Fibroblast of skin of scalp (primary cell): Measurements from ENCODE around the gene PNLIPRP3.

Experiments
- DNase-seq: peaks from one replicate; pipeline ENCODE4 v3.0.0-alpha.2; 2013

Gene PNLIPRP3

DNA sequence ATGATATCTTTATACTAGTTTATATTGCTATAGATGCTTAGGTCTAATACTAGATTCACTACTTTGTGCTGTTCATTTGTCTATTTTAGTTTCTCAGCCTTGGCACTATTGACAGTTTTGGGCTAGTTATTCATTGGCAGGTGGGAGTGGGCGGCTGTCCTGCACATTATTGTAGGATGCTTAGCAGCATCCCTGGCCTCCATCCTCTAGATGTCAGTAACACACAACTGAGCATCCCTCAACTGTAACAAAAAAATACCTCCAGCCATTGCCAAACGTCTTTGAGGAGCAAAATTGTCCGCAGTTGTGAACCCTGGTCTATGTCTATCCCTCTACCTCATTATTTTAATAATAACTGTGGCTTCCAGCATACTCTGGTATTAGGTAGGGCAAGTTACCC lies 83.7 kb downstream of the PNLIPRP3 start:
- no peak for DNase-seq

DNA sequence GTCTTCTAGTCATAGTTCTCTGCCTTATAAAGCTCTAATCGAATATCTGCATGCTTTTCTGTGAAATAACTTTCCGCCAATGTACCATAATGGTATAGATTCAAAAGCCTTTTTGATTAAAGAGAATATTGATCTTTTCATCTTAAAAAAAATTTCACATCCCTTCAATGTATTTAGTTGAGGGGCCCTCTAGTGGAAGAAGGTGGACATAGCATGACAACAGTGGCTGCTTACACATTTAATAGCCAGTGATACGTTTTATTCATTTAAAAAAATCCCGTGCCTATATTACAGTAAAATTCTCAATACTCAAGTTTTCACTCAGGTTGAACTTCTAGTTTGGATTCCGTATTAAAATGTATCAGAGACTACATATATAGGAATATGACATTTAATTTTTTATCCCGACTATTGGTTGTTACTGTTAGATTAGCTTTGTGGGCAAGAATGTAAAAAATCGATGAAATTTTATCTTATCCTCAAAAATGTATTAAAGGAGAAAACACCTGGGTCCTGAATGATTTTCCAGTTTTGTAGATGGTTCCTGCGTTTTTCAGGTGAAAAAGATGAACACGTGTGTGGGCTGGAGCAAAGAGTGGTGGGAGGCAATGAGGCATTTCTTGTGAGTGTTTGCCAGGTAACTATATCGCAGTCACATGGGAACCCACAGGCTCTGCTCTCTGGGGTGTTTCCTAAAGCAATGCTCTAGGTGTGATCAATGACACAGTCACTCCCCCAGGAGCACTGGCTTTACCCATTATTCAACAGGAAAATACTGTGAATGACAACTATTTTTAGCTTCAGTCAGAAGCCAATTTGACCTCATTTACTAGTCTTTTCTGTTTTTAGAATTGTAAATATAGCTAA lies 94.0 kb downstream of the PNLIPRP3 start:
- DNase-seq: peak; percentile 26

DNA sequence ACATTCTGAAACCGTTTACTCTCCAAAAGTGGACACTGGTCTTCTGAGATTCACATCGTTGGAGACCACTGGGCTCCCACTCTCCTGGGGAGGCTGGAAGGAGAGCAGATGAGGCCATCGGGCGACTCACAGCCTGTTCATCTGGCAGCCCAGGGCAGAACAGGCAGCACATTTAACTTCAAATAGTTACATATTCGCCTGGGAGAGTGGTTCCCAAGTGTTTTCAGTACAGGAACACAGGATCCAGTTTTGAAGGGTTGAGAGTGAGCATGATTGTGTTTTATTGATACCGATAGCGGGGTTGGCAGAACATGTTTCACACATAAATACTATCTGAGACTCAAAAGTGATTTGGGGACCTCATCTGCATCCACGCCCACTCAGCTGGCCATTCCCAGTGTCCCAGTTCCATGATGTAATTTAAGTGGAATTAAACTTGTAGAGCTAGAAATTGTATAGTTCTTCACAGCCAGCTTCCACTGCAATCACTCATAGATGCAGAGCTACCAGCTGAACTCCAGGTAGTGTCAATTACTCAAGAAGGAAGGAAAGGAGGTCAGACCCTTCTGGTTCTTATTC lies 95.2 kb downstream of the PNLIPRP3 start:
- DNase-seq: no peak

GRCh38 chr10:116524736-116525135 lies 97.1 kb downstream of the PNLIPRP3 start:
- DNase-seq: no peak

- DNase-seq: no peak
These were observed 98.6 kb downstream of the PNLIPRP3 start for GRCh38 chr10:116526219-116526618.
